MM.1S (cell line): ENCODE results near the gene KMT5C.

Experiments
- DNase-seq: peaks from one replicate; pipeline ENCODE4 v3.0.0-alpha.2; 2015
- H2AFZ ChIP-seq: fragments of 300-600 bp; sonication (generic); 2 replicates; pipeline ENCODE4 v1.6.0; 2016; ENCODE audit warnings: antibody characterized with exemption, low read length
- H3F3A ChIP-seq: fragments of 300-600 bp; sonication (generic); 2 replicates; pipeline ENCODE4 v1.6.1; 2016; ENCODE audit warnings: mild to moderate bottlenecking, antibody characterized with exemption, low read length, moderate library complexity, mixed read lengths; ENCODE audit not compliant: insufficient read depth
- H3K27ac ChIP-seq: fragments of 300-600 bp; sonication (generic); 2 replicates; pipeline ENCODE4 v1.5.1; 2016; ENCODE audit warnings: mild to moderate bottlenecking, low read length
- H3K27me3 ChIP-seq: fragments of 300-600 bp; sonication (generic); replicated peaks from 2 replicates; pipeline ENCODE4 v1.6.0; 2016; ENCODE audit warnings: low read length; ENCODE audit not compliant: insufficient read depth
- H3K36me3 ChIP-seq: fragments of 300-600 bp; sonication (generic); replicated peaks from 2 replicates; pipeline ENCODE4 v1.6.1; 2016; ENCODE audit warnings: mild to moderate bottlenecking, low read length, mixed read lengths; ENCODE audit not compliant: insufficient read depth
- H3K4me1 ChIP-seq: fragments of 300-600 bp; sonication (generic); 2 replicates; pipeline ENCODE4 v1.6.1; 2016; ENCODE audit warnings: low read length, mixed read lengths
- H3K4me2 ChIP-seq: fragments of 300-600 bp; sonication (generic); 2 replicates; pipeline ENCODE4 v1.6.0; 2016; ENCODE audit warnings: low read depth, low read length
- H3K4me3 ChIP-seq: fragments of 300-600 bp; sonication (generic); 2 replicates; pipeline ENCODE4 v1.5.1; 2016; ENCODE audit warnings: low read length, mixed read lengths
- H3K79me2 ChIP-seq: fragments of 300-600 bp; sonication (generic); 2 replicates; pipeline ENCODE4 v1.6.1; 2016; ENCODE audit warnings: mixed run types, low read length, mixed read lengths
- H3K9ac ChIP-seq: fragments of 300-600 bp; sonication (generic); 2 replicates; pipeline ENCODE4 v1.6.1; 2016; ENCODE audit warnings: low read length, mixed read lengths
- H3K9me2 ChIP-seq: fragments of 300-600 bp; sonication (generic); replicated peaks from 2 replicates; pipeline ENCODE4 v1.6.1; 2016; ENCODE audit warnings: mild to moderate bottlenecking, low read length, mixed read lengths; ENCODE audit not compliant: insufficient read depth
- H3K9me3 ChIP-seq: fragments of 300-600 bp; sonication (generic); replicated peaks from 2 replicates; pipeline ENCODE4 v1.6.1; 2016; ENCODE audit warnings: mild to moderate bottlenecking, low read length, mixed read lengths; ENCODE audit not compliant: insufficient read depth
- H4K20me1 ChIP-seq: fragments of 300-600 bp; sonication (generic); 2 replicates; pipeline ENCODE4 v1.6.1; 2016; ENCODE audit warnings: mild to moderate bottlenecking, low read length, moderate library complexity, mixed read lengths; ENCODE audit not compliant: insufficient read depth
- CTCF ChIP-seq: fragments of 300-600 bp; sonication (generic); IDR thresholded peaks from 2 replicates; pipeline ENCODE4 v1.5.1; 2016; ENCODE audit warnings: antibody characterized with exemption, low read length, mixed read lengths
- EZH2 ChIP-seq: fragments of 300-600 bp; sonication (generic); optimal IDR thresholded peaks from 2 replicates; pipeline ENCODE3; 2017; ENCODE audit warnings: low read depth, mild to moderate bottlenecking, antibody characterized with exemption, low read length, mixed read lengths
- EZH2phosphoT487 ChIP-seq: fragments of 300-600 bp; sonication (generic); IDR thresholded peaks from 2 replicates; pipeline ENCODE4 v1.6.1; 2018; ENCODE audit warnings: antibody characterized with exemption, low read length

KMT5C gene

DNA sequence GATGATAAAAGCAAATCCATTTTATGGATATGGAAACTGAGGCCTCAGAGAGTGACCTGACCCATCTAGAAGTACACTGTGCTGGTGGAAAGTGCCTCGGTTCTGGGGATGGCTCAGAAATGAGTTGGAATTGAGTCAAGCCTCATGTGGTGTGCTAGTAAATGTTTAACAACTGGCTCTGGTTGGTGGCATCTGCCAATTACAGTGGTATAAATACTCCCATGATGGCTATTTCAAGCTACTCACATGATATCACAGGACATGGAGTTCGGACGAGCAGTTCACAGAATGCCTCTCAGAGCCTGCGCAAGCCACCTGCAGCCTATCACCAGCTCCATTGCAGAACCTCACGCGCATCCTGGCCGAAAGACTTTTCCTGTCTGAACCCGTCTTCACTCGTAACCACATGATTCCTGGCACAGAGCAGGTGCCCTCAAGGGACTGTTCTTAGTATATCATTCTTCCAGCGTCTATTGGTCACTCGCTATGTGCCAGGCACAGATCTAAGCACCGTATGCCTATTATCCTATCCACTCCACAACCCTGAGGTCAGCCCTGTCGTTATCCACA, 23.6 kb upstream of the KMT5C start:
- Histone ChIP-seq H2AFZ (no peak overlapping the region), H4K20me1 (no peaks in the 10 kb centered on the region), H3K9ac (no peak overlapping the region), H3F3A (no peaks in the 10 kb centered on the region), H3K36me3 (no peaks in the 10 kb centered on the region), H3K9me3 (no peaks in the 10 kb centered on the region), H3K27me3 (no peaks in the 10 kb centered on the region), H3K4me3 (no peak overlapping the region), H3K9me2 (no peaks in the 10 kb centered on the region), H3K79me2 (no peaks in the 10 kb centered on the region), H3K4me1 (no peaks in the 10 kb centered on the region), H3K27ac (no peak overlapping the region), H3K4me2 (no peak overlapping the region)
- no peak for TF ChIP-seq CTCF
- no peak for TF ChIP-seq EZH2phosphoT487
- TF ChIP-seq EZH2: no peak
- no peak for DNase-seq

- Histone ChIP-seq H2AFZ (no peak overlapping the region), H3K9ac (no peak overlapping the region), H3K27me3 (no peaks in the 10 kb centered on the region), H3K27ac (no peak overlapping the region), H3K9me3 (no peaks in the 10 kb centered on the region), H3K79me2 (no peaks in the 10 kb centered on the region), H3K4me2 (no peak overlapping the region), H4K20me1 (no peaks in the 10 kb centered on the region), H3K9me2 (no peaks in the 10 kb centered on the region), H3K4me3 (no peak overlapping the region), H3F3A (no peaks in the 10 kb centered on the region), H3K36me3 (no peaks in the 10 kb centered on the region), H3K4me1 (no peaks in the 10 kb centered on the region)
- no peak for TF ChIP-seq CTCF
- TF ChIP-seq EZH2phosphoT487: no peak
- TF ChIP-seq EZH2: no peak
- DNase-seq: no peak
Measured at GRCh38 chr19:55316646-55317045, 23.0 kb upstream of the KMT5C start.

DNA sequence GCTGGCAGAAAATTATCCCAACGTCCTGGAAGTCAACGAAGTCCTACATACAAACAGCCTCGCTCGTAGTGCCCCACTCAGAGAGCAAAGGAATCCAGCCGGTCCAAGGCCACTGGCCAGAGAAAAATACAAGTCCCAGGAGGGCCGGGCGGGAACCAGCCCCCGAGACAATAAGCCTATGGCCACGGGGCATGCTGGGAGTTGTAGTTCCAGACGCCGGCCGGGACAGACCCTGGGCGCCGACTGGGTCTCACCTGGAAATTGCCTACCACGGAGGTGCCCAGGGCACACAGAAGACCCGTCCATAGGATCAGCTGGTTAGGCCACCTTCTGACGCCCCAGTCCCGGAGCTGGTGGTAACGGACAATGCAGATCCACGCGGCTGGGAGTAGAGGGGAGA, 19.9 kb upstream of the KMT5C start:
- Histone ChIP-seq H3K4me2 (no peak overlapping the region), H3K9me2 (no peaks in the 10 kb centered on the region), H4K20me1 (no peaks in the 10 kb centered on the region), H3K4me1 (no peaks in the 10 kb centered on the region), H3K9me3 (no peaks in the 10 kb centered on the region), H2AFZ (no peak overlapping the region), H3F3A (no peaks in the 10 kb centered on the region), H3K4me3 (no peak overlapping the region), H3K27ac (no peak overlapping the region), H3K36me3 (no peaks in the 10 kb centered on the region), H3K79me2 (no peaks in the 10 kb centered on the region), H3K9ac (no peak overlapping the region), H3K27me3 (no peaks in the 10 kb centered on the region)
- DNase-seq: no peak
- no peak for TF ChIP-seq EZH2
- no peak for TF ChIP-seq CTCF
- no peak for TF ChIP-seq EZH2phosphoT487
